HG03159 (cell line): ENCODE measurements around the gene RASGRF2.
"Not testable (repeated sequence)": the region's sequence is repeated elsewhere in the genome, so short reads cannot be mapped to it uniquely, and the experiment has no call there.

ENCODE experiments used
- ATAC-seq: cut with Tn5 transposase; IDR thresholded peaks from one replicate; pipeline ENCODE4 v1.9.1; 2021; ENCODE audit warnings: mild to moderate bottlenecking, moderate library complexity; ENCODE audit not compliant: unreplicated experiment

RASGRF2 gene

GRCh38 chr5:81068635-81069034 lies 108.5 kb downstream of the RASGRF2 start:
- ATAC-seq, result no peak

- no peak for ATAC-seq
These were observed 109.8 kb downstream of the RASGRF2 start for GRCh38 chr5:81069990-81070389.

GRCh38 chr5:81070571-81071255 lies 110.5 kb downstream of the RASGRF2 start:
- ATAC-seq, result no peak

- ATAC-seq, result no peak
These were observed 114.9 kb downstream of the RASGRF2 start for GRCh38 chr5:81075041-81075440.

- ATAC-seq, result no peak
These were observed 116.9 kb downstream of the RASGRF2 start for GRCh38 chr5:81077105-81077504.

- no peak for ATAC-seq
These were observed 118.8 kb downstream of the RASGRF2 start for GRCh38 chr5:81078930-81079329.

- no peak for ATAC-seq
These were observed 120.8 kb downstream of the RASGRF2 start for GRCh38 chr5:81080809-81081460.

- ATAC-seq, result no peak
These were observed 121.3 kb downstream of the RASGRF2 start for GRCh38 chr5:81081461-81081835.

- ATAC-seq, result no peak
These were observed 126.7 kb downstream of the RASGRF2 start for GRCh38 chr5:81086881-81087281.

- ATAC-seq, result no peak
These were observed 131.0 kb downstream of the RASGRF2 start for GRCh38 chr5:81091199-81091598.

- ATAC-seq, result no peak
These were observed 133.5 kb downstream of the RASGRF2 start for GRCh38 chr5:81093536-81094196.

- ATAC-seq, result no peak
These were observed 135.7 kb downstream of the RASGRF2 start for GRCh38 chr5:81095835-81096234.

- no peak for ATAC-seq
These were observed 137.6 kb downstream of the RASGRF2 start for GRCh38 chr5:81097713-81098112.

- ATAC-seq, result no peak
These were observed 145.2 kb downstream of the RASGRF2 start for GRCh38 chr5:81105261-81105877.

GRCh38 chr5:81115261-81115660 lies 155.1 kb downstream of the RASGRF2 start:
- no peak for ATAC-seq

- ATAC-seq, result no peak
These were observed 157.4 kb downstream of the RASGRF2 start for GRCh38 chr5:81117566-81117965.

GRCh38 chr5:81121273-81121672 lies 161.1 kb downstream of the RASGRF2 start:
- ATAC-seq, result no peak

GRCh38 chr5:81121836-81122630 lies 161.9 kb downstream of the RASGRF2 start:
- no peak for ATAC-seq

GRCh38 chr5:81124689-81125088 lies 164.5 kb downstream of the RASGRF2 start:
- ATAC-seq, result not testable (repeated sequence)

GRCh38 chr5:81125959-81126358 lies 165.8 kb downstream of the RASGRF2 start:
- no peak for ATAC-seq

GRCh38 chr5:81128416-81128815 lies 168.3 kb downstream of the RASGRF2 start:
- no peak for ATAC-seq
